HG03064 (cell line): ENCODE measurements around the gene PIGQ.

Experiments used
- ATAC-seq: cut with Tn5 transposase; IDR thresholded peaks from one replicate; pipeline ENCODE4 v1.9.1; 2021; ENCODE audit warnings: low read depth; ENCODE audit not compliant: unreplicated experiment

Gene PIGQ

GRCh38 chr16:583470-583814 is 13.7 kb downstream of the PIGQ start:
- ATAC-seq: no peak

GRCh38 chr16:583815-584591 is 14.2 kb downstream of the PIGQ start:
- no peak for ATAC-seq

GRCh38 chr16:585351-585750 is 15.6 kb downstream of the PIGQ start:
- ATAC-seq: no peak

- no peak for ATAC-seq
These were observed 16.4 kb downstream of the PIGQ start for GRCh38 chr16:586047-586644.

- ATAC-seq: no peak
These were observed 17.1 kb downstream of the PIGQ start for GRCh38 chr16:586645-587590.

- ATAC-seq: peak; percentile 19
These were observed 18.8 kb downstream of the PIGQ start for GRCh38 chr16:588639-588888.

- peak; percentile 60 for ATAC-seq
These were observed 19.3 kb downstream of the PIGQ start for GRCh38 chr16:588889-589657.

GRCh38 chr16:589658-590187 is 20.0 kb downstream of the PIGQ start, which contains the start of gene RAB40C:
TSS of gene RAB40C (plus strand) at chr16:590066. CDS start at chr16:590292, 226 bp downstream.
- ATAC-seq: peak; percentile 62

- ATAC-seq: peak; percentile 4
These were observed 20.5 kb downstream of the PIGQ start for GRCh38 chr16:590188-590814.

GRCh38 chr16:590815-591200 is 21.0 kb downstream of the PIGQ start:
- no peak for ATAC-seq

GRCh38 chr16:591231-591630 is 21.5 kb downstream of the PIGQ start:
- ATAC-seq: no peak

GRCh38 chr16:591892-592517 is 22.2 kb downstream of the PIGQ start:
- ATAC-seq: no peak

- ATAC-seq: no peak
These were observed 22.9 kb downstream of the PIGQ start for GRCh38 chr16:592518-593306.

GRCh38 chr16:593406-593805 is 23.6 kb downstream of the PIGQ start:
- no peak for ATAC-seq

GRCh38 chr16:593807-594206 is 24.0 kb downstream of the PIGQ start:
- ATAC-seq: no peak

GRCh38 chr16:595094-595528 is 25.3 kb downstream of the PIGQ start:
- no peak for ATAC-seq

GRCh38 chr16:595942-596735 is 26.4 kb downstream of the PIGQ start:
- no peak for ATAC-seq

GRCh38 chr16:596736-597060 is 26.9 kb downstream of the PIGQ start:
- no peak for ATAC-seq
